Measurements from ENCODE around the gene SOWAHD. TPM values are rescaled to one million over a fixed set of nuclear protein-coding genes. Genes with fewer than 3 reads are reported as not detected.

Gene SOWAHD
- total and polyA plus RNA-seq, 2 donors (not counting 1 experiment from before 2014, with no cell fraction given): 3.8 to 14.9 TPM

- Mint-ChIP-seq H3K9me3 (ENCODE audit: insufficient read depth) (no peaks in the 10 kb centered on the region), H3K27me3 (no peaks in the 10 kb centered on the region), H3K27ac (no peak overlapping the region), H3K4me3 (no peak overlapping the region), H3K4me1 (peaks cover 41% of the 10 kb centered on the region)
- Histone ChIP-seq H3K27ac (ENCODE audit: low read length in 2 of 2) (no peak overlapping the region), H4K20me1 (ENCODE audit: control insufficient read depth, insufficient read depth, low read length, poor library complexity, severe bottlenecking) (no peaks in the 10 kb centered on the region), H3K9ac (ENCODE audit: low read length) (no peak overlapping the region), H3K4me2 (replicated peaks; ENCODE audit: low read depth, low read length, poor library complexity, severe bottlenecking) (no peak overlapping the region), H2AFZ (ENCODE audit: insufficient read depth, low read depth, low read length, poor library complexity, severe bottlenecking) (no peak overlapping the region), H3K36me3 (replicated peaks in 1 of 2; ENCODE audit: control extremely low read depth in 1 of 2, control insufficient read depth in 1 of 2, extremely low read depth in 1 of 2, insufficient read depth in 2 of 2, low read length in 1 of 2) (no peaks in the 10 kb centered on the region), H3K9me3 (ENCODE audit: control extremely low read depth in 1 of 3, control insufficient read depth in 2 of 3, insufficient read depth in 1 of 3, low read length in 2 of 3) (no peaks in the 10 kb centered on the region), H3K4me1 (ENCODE audit: control insufficient read depth in 2 of 2, insufficient read depth in 2 of 2, low read length in 2 of 2) (peaks cover 43 to 46% of the 10 kb centered on the region in 2 donors), H3K27me3 (replicated peaks in 1 of 4; ENCODE audit: control extremely low read depth in 1 of 4, control insufficient read depth in 3 of 4, insufficient read depth in 4 of 4, low read length in 3 of 4) (no peaks in the 10 kb centered on the region), H3K4me3 (ENCODE audit: control extremely low read depth in 1 of 5, extremely low read depth in 1 of 5, insufficient read depth in 1 of 5, low read depth in 2 of 5, low read length in 4 of 5) (no peak overlapping the region), H3K79me2 (ENCODE audit: control insufficient read depth, insufficient read depth, low read length) (no peaks in the 10 kb centered on the region)
- ChIA-PET POLR2A (interaction anchor here (0.7 kb wide), 2 partner anchors 113 to 233 kb away, joined by 3 to 4 read pairs; no protein-coding TSS in a partner anchor), CTCF (interaction anchor here (0.6 to 2.9 kb wide), 3 partner anchors 9 to 150 kb away, joined by 4 to 14 read pairs (median 6); no protein-coding TSS in a partner anchor)
- TF ChIP-seq CTCF (IDR thresholded peaks at IDR 0.05) (no peak), EZH2 (IDR thresholded peaks at IDR 0.05; ENCODE audit: borderline replicate concordance, insufficient read depth, low read depth, low read length, poor library complexity, severe bottlenecking) (no peak)
- DNase-seq (no peak), ATAC-seq (ENCODE audit: low read depth) (no peak)
- intact Hi-C loops (cut with micrococcal nuclease): loop anchor here (1.0 kb wide), 1 partner anchor 237 kb away; no protein-coding TSS in a partner anchor
- no CpG with 5 or more reads among the region's 3 CpGs for WGBS (ENCODE audit: insufficient coverage)
Measured at GRCh38 chrX:119753001-119753400, 5.4 kb upstream of the SOWAHD start.

GRCh38 chrX:119753639-119754257, 4.6 kb upstream of the SOWAHD start:
- Mint-ChIP-seq H3K27ac (peak overlapping the region; percentile 96), H3K4me3 (peak overlapping the region; percentile 59), H3K9me3 (ENCODE audit: insufficient read depth) (no peaks in the 10 kb centered on the region), H3K27me3 (no peaks in the 10 kb centered on the region), H3K4me1 (peaks cover 41% of the 10 kb centered on the region)
- Histone ChIP-seq H3K4me1 (ENCODE audit: control insufficient read depth in 2 of 2, insufficient read depth in 2 of 2, low read length in 2 of 2) (peaks cover 43 to 47% of the 10 kb centered on the region in 2 donors), H2AFZ (ENCODE audit: insufficient read depth, low read depth, low read length, poor library complexity, severe bottlenecking) (no peak overlapping the region), H3K4me3 (ENCODE audit: control extremely low read depth in 1 of 5, extremely low read depth in 1 of 5, insufficient read depth in 1 of 5, low read depth in 2 of 5, low read length in 4 of 5) (no peak overlapping the region), H3K27me3 (replicated peaks in 1 of 4; ENCODE audit: control extremely low read depth in 1 of 4, control insufficient read depth in 3 of 4, insufficient read depth in 4 of 4, low read length in 3 of 4) (no peaks in the 10 kb centered on the region), H3K4me2 (replicated peaks; ENCODE audit: low read depth, low read length, poor library complexity, severe bottlenecking) (no peak overlapping the region), H3K36me3 (replicated peaks in 1 of 2; ENCODE audit: control extremely low read depth in 1 of 2, control insufficient read depth in 1 of 2, extremely low read depth in 1 of 2, insufficient read depth in 2 of 2, low read length in 1 of 2) (no peaks in the 10 kb centered on the region), H3K79me2 (ENCODE audit: control insufficient read depth, insufficient read depth, low read length) (no peaks in the 10 kb centered on the region), H3K9me3 (ENCODE audit: control extremely low read depth in 1 of 3, control insufficient read depth in 2 of 3, insufficient read depth in 1 of 3, low read length in 2 of 3) (no peaks in the 10 kb centered on the region), H3K9ac (ENCODE audit: low read length) (no peak overlapping the region), H4K20me1 (ENCODE audit: control insufficient read depth, insufficient read depth, low read length, poor library complexity, severe bottlenecking) (no peaks in the 10 kb centered on the region), H3K27ac (ENCODE audit: low read length in 2 of 2) (peak overlapping the region; percentile 37 to 89)
- POLR2A ChIA-PET: interaction anchor here (0.7 kb wide), 3 partner anchors 27 to 234 kb away, joined by 3 to 4 read pairs (median 4); no protein-coding TSS in a partner anchor
- 60% methylated on average over 2 of the region's 8 CpGs for WGBS (ENCODE audit: insufficient coverage)
- intact Hi-C loops (cut with micrococcal nuclease): loop anchor here (1.0 kb wide), 1 partner anchor 237 kb away; no protein-coding TSS in a partner anchor
- TF ChIP-seq EZH2 (IDR thresholded peaks at IDR 0.05; ENCODE audit: borderline replicate concordance, insufficient read depth, low read depth, low read length, poor library complexity, severe bottlenecking) (no peak), CTCF (IDR thresholded peaks at IDR 0.05) (peak; percentile 63)
- peak; percentile 69 for DNase-seq
- ATAC-seq (ENCODE audit: low read depth): peak; percentile 11
- CTCF ChIA-PET: interaction anchor here (0.5 to 7.9 kb wide), 9 partner anchors 8 to 150 kb away, joined by 3 to 35 read pairs (median 4); no protein-coding TSS in a partner anchor

Data from B cell (primary cell).